ENCODE measurements around the gene LHX8.

GRCh38 chr1:75100481-75101092 is 33.6 kb upstream of the LHX8 start:
- TF ChIP-seq CTCF (IDR thresholded peaks at IDR 0.05) (no peak), POLR2A (IDR thresholded peaks at IDR 0.05) (no peak)

Measured in uterus (tissue), 2 donors.